GM19397 (cell line): ENCODE data around the gene ZSWIM4.
"Not testable (repeated sequence)": the region's sequence is repeated elsewhere in the genome, so short reads cannot be mapped to it uniquely, and the experiment has no call there.

Experiments
- ATAC-seq: cut with Tn5 transposase; IDR thresholded peaks from one replicate; pipeline ENCODE4 v1.9.1; 2021; ENCODE audit warnings: mild to moderate bottlenecking, moderate library complexity; ENCODE audit not compliant: unreplicated experiment

ZSWIM4 gene

GRCh38 chr19:13794757-13795589 lies at the start of gene ZSWIM4:
Gene ZSWIM4 (plus strand): TSS chr19:13795443. CDS start chr19:13795649, 206 bp downstream.
- ATAC-seq, result peak; percentile 93

GRCh38 chr19:13747098-13747453 lies 48.2 kb upstream of the ZSWIM4 start:
- ATAC-seq, result no peak

- no peak for ATAC-seq
Observed at GRCh38 chr19:13748169-13748828, 46.9 kb upstream of the ZSWIM4 start.

- ATAC-seq, result no peak
Observed at GRCh38 chr19:13751436-13751835, 43.8 kb upstream of the ZSWIM4 start.

GRCh38 chr19:13753622-13754021 lies 41.6 kb upstream of the ZSWIM4 start:
- not testable (repeated sequence) for ATAC-seq

GRCh38 chr19:13756210-13756609 lies 39.0 kb upstream of the ZSWIM4 start:
- ATAC-seq, result no peak

GRCh38 chr19:13757805-13758772 lies 37.2 kb upstream of the ZSWIM4 start:
- ATAC-seq, result no peak

- no peak for ATAC-seq
Observed at GRCh38 chr19:13758795-13759194, 36.4 kb upstream of the ZSWIM4 start.

GRCh38 chr19:13761423-13761822 lies 33.8 kb upstream of the ZSWIM4 start:
- no peak for ATAC-seq

- ATAC-seq, result no peak
Observed at GRCh38 chr19:13762635-13763235, 32.5 kb upstream of the ZSWIM4 start.

- no peak for ATAC-seq
Observed at GRCh38 chr19:13763265-13763664, 32.0 kb upstream of the ZSWIM4 start.

GRCh38 chr19:13764101-13764807 lies 31.0 kb upstream of the ZSWIM4 start, which contains the start of gene MRI1:
Gene MRI1 (plus strand): TSS chr19:13764522. CDS start chr19:13764589, 67 bp downstream.
- ATAC-seq, result peak; percentile 64

GRCh38 chr19:13764821-13765394 lies 30.3 kb upstream of the ZSWIM4 start:
- peak; percentile 29 for ATAC-seq

GRCh38 chr19:13765395-13766094 lies 29.7 kb upstream of the ZSWIM4 start:
- no peak for ATAC-seq

GRCh38 chr19:13766095-13766481 lies 29.2 kb upstream of the ZSWIM4 start:
- no peak for ATAC-seq

GRCh38 chr19:13768510-13768909 lies 26.7 kb upstream of the ZSWIM4 start:
- ATAC-seq, result no peak

- no peak for ATAC-seq
Observed at GRCh38 chr19:13770013-13770635, 25.1 kb upstream of the ZSWIM4 start.
